ENCODE results near the gene PAM16. TPM values are rescaled to one million over a fixed set of nuclear protein-coding genes. Genes with fewer than 3 reads are reported as not detected.

Gene PAM16
- total and polyA plus RNA-seq, 2 of the 8 experiments (the other 6 are each of a cell fraction or from before 2014, with no cell fraction given): 78.3 to 198 TPM

DNA sequence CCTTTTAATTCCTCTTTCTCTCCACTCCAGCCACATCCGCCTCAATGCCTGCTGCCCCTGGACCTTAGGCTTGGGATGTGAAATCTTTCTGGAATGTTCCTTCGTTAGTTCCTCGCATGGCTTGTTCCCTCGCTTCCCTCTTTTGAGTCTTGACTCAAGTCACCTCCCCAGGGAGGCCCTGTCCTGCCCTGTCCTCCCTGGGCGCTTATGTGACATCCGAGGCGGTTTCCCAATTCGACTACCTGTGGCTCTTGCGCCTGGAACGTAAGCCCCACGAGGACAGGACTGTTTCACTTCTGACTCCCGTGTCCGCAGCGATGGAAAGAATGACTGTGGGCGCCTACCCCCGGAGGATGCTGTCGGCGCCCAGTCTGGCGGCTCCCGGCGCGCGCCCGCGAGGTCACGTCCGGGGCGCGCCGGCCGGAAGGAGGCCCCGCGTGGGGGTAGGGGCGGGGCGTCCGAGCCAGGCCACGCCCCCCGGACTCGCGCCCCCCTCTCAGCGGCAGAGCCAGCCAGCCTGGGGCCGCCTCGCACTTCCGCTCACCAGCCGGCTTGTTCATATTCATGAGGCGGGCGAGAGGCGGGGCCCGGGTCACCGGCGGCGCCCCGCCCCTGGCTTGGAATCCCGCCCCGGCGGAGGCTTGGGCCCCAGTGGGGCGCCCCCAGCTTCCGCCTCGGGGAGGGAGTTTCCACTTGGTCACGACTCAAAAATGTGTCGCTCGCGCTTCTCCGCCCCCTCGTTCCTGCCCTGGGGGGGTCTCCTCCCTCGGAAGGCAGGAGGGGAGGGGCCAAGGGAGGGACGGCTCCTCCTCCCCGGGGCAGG, 43.7 kb downstream of the PAM16 start (continued):
- TF ChIP-seq ASH2L (IDR thresholded peaks at IDR 0.05; ENCODE audit: low read length): peak; percentile 17
- no peak for TF ChIP-seq KDM4A (IDR thresholded peaks at IDR 0.05; ENCODE audit: low read depth, low read length, severe bottlenecking)
- TF ChIP-seq RBBP5 (IDR thresholded peaks at IDR 0.05; ENCODE audit: borderline replicate concordance, low read depth, low read length): no peak
- no peak for TF ChIP-seq SRF (IDR thresholded peaks at IDR 0.05; ENCODE audit: low read depth, low read length)
- TF ChIP-seq POU5F1 (IDR thresholded peaks at IDR 0.05; ENCODE audit: low read depth, low read length): no peak
- peak; percentile 39; the same call in 1 of the 2 replicates for TF ChIP-seq CREB1 (IDR thresholded peaks at IDR 0.05)
- TF ChIP-seq JUN (IDR thresholded peaks at IDR 0.05; ENCODE audit: low read depth, low read length): peak; percentile 87
- TF ChIP-seq SIN3A (conservative IDR thresholded peaks at IDR 0.05 in 1 of 2, IDR thresholded peaks at IDR 0.05 in 1 of 2; ENCODE audit: low read depth in 1 of 2, low read length in 2 of 2): 0 out of 4 replicates have a peak, but pooled peaks of 1 of the 2 experiments have one; percentile 28
- TF ChIP-seq BRCA1 (IDR thresholded peaks at IDR 0.05; ENCODE audit: low read depth, low read length): no peak
- no peak for TF ChIP-seq KDM5A (IDR thresholded peaks at IDR 0.05; ENCODE audit: low read length)
- TF ChIP-seq SP1 (IDR thresholded peaks at IDR 0.05; ENCODE audit: low read depth, low read length): 0 out of 2 replicates have a peak, but pooled peaks have one; percentile 75
- TF ChIP-seq EGR1 (IDR thresholded peaks at IDR 0.05; ENCODE audit: borderline replicate concordance, low read depth, low read length): peak; percentile 95
- no peak for TF ChIP-seq SAP30 (IDR thresholded peaks at IDR 0.05; ENCODE audit: insufficient read depth, insufficient replicate concordance, low read length)
- no peak for TF ChIP-seq ZNF274 (IDR thresholded peaks at IDR 0.05; ENCODE audit: borderline replicate concordance, extremely low read depth, low read length)
- TF ChIP-seq MAFK (IDR thresholded peaks at IDR 0.05; ENCODE audit: low read depth, low read length): no peak
- no peak for TF ChIP-seq RAD21 (IDR thresholded peaks at IDR 0.05 in 1 of 2, conservative IDR thresholded peaks at IDR 0.05 in 1 of 2; ENCODE audit: low read depth in 2 of 2, low read length in 2 of 2)
- TF ChIP-seq SIRT6 (IDR thresholded peaks at IDR 0.05; ENCODE audit: low read length): no peak
- peak; percentile 12 for TF ChIP-seq MAX (IDR thresholded peaks at IDR 0.05)
- no peak for TF ChIP-seq BCL11A (IDR thresholded peaks at IDR 0.05; ENCODE audit: low read depth in 2 of 2, low read length in 2 of 2)
- no peak for TF ChIP-seq GABPA (IDR thresholded peaks at IDR 0.05; ENCODE audit: borderline replicate concordance, insufficient read depth, low read length)
- no peak for TF ChIP-seq POLR2AphosphoS5 (IDR thresholded peaks at IDR 0.05; ENCODE audit: low read depth, low read length)
- TF ChIP-seq POLR2A (IDR thresholded peaks at IDR 0.05; ENCODE audit: control extremely low read depth in 1 of 2, low read depth in 2 of 2, low read length in 2 of 2): no peak
- 0 out of 2 replicates have a peak, but pooled peaks have one; percentile 72 for TF ChIP-seq JUND (IDR thresholded peaks at IDR 0.05; ENCODE audit: low read length)
- no peak for TF ChIP-seq CBX8 (IDR thresholded peaks at IDR 0.05; ENCODE audit: borderline replicate concordance, low read depth, low read length)
